GM21526 (cell line): ENCODE measurements around the gene PAF1.
"Not testable (repeated sequence)": the region's sequence is repeated elsewhere in the genome, so short reads cannot be mapped to it uniquely, and the experiment has no call there.

ENCODE experiments used
- ATAC-seq: cut with Tn5 transposase; IDR thresholded peaks from one replicate; pipeline ENCODE4 v1.9.1; 2021; ENCODE audit warnings: moderate library complexity; ENCODE audit not compliant: unreplicated experiment, low FRiP score

Gene PAF1

GRCh38 chr19:39384839-39385568, 5.9 kb downstream of the PAF1 start:
- ATAC-seq = no peak

- no peak for ATAC-seq
Observed at GRCh38 chr19:39382991-39383828, 7.7 kb downstream of the PAF1 start.

DNA sequence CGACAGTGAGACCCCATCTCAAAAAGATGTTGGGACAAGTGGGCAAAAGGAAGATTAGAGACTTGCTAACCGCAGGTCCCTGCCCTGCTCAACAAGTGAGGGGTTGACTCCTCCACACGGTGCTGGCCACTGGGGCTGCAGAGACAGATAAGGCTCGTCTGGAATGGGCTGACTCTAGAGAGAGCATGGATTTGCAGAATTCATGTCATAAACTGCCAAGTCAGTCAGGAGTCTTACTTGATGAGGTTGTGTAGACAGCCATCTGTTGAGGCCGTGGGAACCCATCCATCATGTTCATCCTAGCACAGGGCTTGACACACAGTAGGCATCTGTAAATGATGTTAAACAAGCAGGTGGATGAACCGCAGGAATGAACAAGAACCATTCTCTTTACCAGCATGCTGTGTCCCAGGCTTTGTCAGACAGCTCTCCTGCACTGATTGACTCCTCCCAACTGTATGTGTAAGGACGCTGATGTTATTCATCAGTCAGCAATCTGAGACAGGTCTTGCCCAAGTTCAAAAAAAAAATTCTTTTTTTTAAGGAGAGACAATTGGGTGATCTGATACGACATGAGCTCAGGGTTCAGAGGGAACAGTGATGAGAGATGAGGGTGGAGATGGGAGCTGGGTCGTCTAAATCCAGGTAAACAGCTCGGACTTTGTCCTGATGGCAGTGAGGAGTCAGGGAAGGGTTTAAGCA, 8.8 kb downstream of the PAF1 start:
- ATAC-seq = no peak

DNA sequence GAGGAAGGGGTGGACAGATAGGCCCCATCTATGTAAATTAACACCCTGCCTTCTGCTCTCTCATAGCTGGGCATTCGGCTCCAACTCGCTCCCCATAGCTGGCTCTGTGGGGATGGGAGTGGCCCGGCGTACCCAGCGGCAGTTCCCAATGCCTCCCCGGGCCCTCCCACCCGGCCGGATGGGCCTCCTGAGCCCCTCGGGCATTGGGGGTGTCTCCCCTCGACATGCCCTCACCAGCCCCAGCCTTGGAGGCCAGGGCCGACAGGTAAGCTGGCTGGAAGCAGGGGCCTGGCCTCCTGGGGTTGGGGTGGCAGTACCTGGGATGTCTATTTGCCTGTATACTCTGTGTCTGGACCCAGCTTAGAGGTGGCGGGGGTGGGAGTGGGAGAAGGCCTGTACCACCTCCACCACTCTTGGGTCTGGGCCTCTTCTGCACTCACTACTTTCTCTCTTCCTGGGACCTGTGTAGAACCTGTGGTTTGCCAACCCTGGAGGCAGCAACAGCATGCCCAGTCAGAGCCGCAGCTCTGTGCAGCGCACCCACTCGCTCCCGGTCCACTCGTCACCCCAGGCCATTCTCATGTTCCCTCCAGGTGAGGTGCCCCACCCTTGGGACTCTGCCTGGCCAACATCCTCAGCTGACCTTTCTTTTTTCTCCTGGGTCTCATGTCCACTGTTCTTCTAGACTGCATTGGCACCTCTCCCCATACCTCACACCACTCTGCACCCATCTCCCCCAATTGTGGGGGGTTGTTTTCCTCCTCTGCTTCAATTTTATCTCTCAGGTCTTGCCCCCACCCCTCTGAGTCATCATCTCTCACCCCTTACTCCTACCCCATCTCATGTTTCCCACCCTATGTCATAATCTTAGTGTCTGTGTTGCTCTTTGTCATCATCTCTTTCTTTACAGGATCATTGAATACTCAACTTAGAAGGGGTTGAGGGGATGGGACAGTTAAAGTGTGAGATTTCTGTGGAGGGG, 10.1 kb downstream of the PAF1 start:
- ATAC-seq = no peak

- ATAC-seq = no peak
Observed at GRCh38 chr19:39379865-39380396, 11.0 kb downstream of the PAF1 start.

DNA sequence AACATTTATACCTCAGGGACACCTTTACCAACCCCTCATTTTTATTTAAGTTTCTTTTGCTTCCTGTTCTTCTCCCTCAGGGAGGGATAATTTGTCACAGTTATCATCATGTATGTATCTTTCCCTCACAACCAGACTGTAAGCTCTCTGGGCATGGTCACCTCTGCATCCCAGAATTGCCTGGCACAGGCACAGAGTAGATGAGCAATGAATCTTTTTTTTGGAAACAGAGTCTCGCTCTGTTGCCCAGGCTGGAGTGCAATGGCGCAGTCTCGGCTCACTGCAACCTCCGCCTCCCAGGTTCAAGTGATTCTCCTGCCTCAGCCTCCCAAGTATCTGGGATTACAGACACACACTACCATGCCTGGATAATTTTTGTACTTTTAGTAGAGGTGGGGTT, 11.5 kb downstream of the PAF1 start:
- not testable (repeated sequence) for ATAC-seq

- ATAC-seq = no peak
Observed at GRCh38 chr19:39377373-39378362, 13.2 kb downstream of the PAF1 start.

DNA sequence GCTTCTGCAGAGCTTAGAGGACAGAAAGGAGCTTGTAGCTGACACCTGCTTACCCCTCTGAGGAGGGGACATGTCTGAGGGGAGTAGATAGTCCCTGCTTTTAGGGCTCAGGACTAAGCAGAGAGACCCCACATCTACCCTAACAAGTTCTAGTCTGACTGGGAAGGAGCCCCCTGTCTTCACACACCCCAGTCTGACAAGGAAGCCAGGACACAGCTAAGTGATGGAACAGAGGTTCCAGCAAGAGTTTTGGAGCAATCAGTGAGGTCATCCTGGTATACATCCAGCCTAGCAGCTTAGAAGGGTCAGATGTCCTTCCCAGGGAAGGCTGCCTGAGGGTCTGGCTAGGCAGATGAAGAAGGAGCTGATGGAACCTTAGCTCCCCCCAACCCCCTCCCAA, 15.0 kb downstream of the PAF1 start:
- no peak for ATAC-seq

- no peak for ATAC-seq
Observed at GRCh38 chr19:39372941-39373340, 18.0 kb downstream of the PAF1 start.

DNA sequence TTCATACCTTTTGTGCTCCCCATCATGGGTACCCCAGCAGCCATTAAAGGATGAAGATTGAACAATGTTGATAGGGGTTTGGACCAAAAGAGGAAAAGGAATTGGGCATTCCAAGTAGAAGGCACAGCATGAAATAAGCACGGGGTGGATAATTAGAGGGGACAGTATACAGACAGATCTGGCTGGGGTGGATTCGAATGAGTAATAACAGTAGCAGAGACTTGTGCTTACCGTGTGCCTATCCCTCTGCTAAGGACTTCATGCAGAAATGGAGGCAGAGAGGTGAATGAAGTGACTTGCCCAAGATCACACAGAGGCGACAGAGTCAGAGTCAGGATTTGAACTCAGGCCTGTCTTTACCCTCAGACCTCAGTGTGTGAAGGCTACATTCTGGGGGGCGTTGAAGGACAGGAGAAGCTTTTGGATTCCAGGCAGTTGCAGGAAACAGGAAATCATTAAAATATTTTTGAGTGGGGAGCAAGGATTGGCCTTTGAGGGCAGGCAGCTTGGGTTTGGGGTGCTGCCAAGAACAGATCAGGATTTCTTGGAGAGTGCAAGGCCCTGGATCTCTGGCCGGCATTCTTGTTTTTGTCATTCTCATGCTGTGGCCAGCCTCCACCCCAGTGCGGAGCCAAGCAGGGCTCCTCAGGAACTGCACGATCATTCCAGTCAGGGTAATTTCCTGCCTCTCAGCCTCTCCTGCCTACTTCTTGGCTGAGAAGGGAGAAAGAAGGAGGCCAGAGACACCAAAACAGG, 18.7 kb downstream of the PAF1 start:
- ATAC-seq = no peak

DNA sequence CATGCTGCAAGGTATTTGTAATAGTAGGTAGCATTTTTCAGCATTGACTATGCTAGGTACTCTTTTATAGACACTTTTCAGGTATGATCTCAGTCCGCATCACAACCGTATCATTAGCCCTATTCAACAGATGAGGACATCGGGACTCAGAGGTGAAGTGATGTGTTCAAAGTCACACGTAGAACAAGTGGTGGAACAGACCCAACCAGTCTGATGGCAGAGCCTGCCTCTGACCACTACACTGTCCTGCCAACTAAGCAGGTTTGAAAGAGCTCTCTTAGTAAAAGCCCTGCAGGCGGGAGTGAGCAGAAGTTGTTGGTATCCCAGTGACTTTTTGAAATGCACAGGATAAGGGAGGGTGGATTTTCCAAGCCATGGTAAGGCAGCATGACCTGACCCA, 20.2 kb downstream of the PAF1 start:
- no peak for ATAC-seq

GRCh38 chr19:39369200-39369599, 21.7 kb downstream of the PAF1 start:
- no peak for ATAC-seq

GRCh38 chr19:39365531-39365930, 25.4 kb downstream of the PAF1 start:
- ATAC-seq = no peak

GRCh38 chr19:39363901-39364457, 26.9 kb downstream of the PAF1 start:
- no peak for ATAC-seq

- no peak for ATAC-seq
Observed at GRCh38 chr19:39362682-39363657, 27.9 kb downstream of the PAF1 start.

DNA sequence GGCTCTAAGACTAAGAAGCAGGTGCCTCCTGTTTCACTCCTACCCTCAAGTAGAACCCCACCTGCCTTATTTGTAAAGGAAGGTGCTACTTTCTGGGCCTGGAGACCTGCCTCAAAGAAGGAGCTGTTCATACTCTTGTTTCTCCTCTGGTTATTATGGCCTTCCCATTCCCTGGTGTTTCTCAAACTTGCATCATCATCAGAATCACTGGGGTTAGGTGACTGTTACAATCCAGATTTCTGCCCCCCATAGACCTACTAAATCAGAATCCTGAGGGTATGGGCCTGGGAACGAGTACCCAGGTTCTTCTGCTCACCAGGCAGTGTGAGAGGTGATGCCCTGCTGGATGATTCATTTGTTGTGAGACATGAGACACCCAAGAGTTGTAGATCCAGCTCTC, 30.3 kb downstream of the PAF1 start:
- no peak for ATAC-seq

DNA sequence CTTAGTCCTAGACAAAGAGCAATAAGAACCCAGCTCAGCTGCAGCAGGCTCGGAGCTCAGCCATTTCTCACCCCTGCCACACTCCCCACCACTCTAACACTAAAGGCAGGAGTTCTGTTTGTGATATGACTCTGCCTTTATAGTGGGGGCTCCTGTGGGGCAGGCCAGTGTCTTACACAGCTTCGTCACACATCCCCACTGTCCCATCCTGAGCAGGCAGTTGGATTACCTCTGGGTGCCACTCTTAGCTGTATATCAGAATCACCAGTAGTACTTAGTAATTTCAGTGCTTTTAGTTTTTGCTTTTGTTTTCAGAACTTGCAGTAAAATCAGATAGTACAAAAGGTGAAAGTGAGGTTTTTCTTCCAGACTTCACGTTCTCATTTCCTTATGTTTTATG, 31.9 kb downstream of the PAF1 start:
- no peak for ATAC-seq
